ENCODE results near the gene ITGAD.
A peak's percentile ranks its signal among the peaks of the same experiment; 100 is the strongest.

Gene ITGAD

DNA sequence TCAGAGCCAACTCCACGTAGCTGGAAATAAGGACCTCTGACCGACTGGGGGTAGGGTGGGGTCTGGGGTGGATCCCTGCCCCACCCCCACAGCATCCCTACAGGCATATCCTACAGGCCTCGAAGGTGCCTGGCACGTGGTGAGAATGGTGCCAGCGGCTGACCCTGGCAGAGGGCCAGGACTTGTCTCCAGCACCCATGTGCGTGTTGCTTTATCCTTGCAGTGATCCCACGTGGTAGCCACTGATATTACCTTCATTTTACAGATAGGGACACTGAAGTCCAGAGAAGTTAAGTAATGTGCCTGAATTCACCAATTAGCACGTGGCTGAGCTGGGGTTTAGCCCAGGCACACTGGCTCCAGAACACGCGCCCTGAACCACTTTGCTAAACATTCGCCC, 8.3 kb downstream of the ITGAD start:
- in situ Hi-C loops (cut with MboI; ENCODE audit: low pct_unique_long_range_greater_than_20kb, low sequenced_read_pairs, unreplicated experiment): no loop called here
- TF ChIP-seq, protein P1, sequence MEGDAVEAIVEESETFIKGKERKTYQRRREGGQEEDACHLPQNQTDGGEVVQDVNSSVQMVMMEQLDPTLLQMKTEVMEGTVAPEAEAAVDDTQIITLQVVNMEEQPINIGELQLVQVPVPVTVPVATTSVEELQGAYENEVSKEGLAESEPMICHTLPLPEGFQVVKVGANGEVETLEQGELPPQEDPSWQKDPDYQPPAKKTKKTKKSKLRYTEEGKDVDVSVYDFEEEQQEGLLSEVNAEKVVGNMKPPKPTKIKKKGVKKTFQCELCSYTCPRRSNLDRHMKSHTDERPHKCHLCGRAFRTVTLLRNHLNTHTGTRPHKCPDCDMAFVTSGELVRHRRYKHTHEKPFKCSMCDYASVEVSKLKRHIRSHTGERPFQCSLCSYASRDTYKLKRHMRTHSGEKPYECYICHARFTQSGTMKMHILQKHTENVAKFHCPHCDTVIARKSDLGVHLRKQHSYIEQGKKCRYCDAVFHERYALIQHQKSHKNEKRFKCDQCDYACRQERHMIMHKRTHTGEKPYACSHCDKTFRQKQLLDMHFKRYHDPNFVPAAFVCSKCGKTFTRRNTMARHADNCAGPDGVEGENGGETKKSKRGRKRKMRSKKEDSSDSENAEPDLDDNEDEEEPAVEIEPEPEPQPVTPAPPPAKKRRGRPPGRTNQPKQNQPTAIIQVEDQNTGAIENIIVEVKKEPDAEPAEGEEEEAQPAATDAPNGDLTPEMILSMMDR (IDR thresholded peaks at IDR 0.05; ENCODE audit: extremely low read depth, insufficient read depth, missing control alignments): no peak

DNA sequence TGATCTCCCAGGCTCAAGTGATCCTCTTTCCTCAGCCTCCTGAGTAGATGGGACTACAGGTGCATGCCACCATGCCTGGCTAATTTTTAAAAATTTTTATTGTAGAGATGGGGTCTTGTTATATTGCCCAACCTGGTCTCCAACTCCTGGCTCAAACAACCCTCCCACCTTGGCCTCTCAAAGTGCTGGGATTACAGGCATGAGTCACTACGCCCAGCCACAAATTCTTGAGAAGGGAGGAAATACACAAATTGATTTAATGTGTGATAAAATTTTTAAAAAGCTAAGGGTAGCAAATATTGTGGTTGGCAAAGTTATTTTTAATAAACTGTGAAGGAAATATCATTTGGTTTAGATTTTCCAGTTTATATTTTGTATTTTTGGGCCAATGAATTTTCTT, 9.6 kb downstream of the ITGAD start:
- no peak for DNase-seq (ENCODE audit: low spot score)
- in situ Hi-C loops (cut with MboI; ENCODE audit: low pct_unique_long_range_greater_than_20kb, low sequenced_read_pairs, unreplicated experiment): no loop called here
- TF ChIP-seq, protein P1 (IDR thresholded peaks at IDR 0.05; ENCODE audit: extremely low read depth, insufficient read depth, missing control alignments): no peak

More for the DNA sequence above, 8.3 kb downstream of the ITGAD start:
- DNase-seq (ENCODE audit: low spot score): no peak

- DNase-seq (ENCODE audit: low spot score): no peak
- TF ChIP-seq, protein P1 (IDR thresholded peaks at IDR 0.05; ENCODE audit: extremely low read depth, insufficient read depth, missing control alignments): no peak
- in situ Hi-C loops (cut with MboI; ENCODE audit: low pct_unique_long_range_greater_than_20kb, low sequenced_read_pairs, unreplicated experiment): no loop called here
Measured at GRCh38 chr16:31403590-31404352, 10.6 kb downstream of the ITGAD start.

DNA sequence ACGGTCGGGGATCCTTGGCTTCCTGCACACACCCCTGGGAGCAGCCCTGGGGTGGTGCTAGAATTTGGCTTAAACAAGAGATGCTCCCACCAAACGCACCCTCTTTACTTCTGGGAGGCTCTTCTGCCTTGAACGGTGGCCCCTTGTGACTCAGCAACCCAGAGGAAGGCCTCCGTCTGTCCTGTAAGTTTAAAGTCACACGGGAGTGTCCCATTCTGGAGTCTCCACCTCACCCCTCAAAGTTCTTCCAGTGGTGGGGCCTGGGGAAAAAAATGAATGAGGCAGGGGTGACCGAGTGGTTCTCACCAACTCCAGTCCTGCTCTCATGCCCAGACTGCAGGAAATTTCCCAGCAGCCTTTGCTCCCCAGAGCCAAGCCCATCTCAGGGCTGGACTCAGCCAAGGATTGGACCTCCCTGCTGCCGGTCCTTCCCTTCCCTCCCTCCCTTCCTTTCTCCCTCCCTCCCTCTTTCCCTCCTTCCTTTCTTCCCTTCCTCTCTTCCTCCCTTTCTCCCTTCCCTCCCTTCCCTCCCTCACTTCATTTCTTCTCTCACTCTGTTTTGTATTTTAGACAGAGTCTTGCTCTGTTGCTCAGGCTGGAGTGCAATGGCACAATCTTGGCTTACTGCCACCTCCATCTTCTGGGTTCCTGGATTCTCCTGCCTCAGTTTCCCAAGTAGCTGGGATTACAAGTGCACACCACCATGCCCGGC, 11.4 kb downstream of the ITGAD start:
- TF ChIP-seq, protein P1 (IDR thresholded peaks at IDR 0.05; ENCODE audit: extremely low read depth, insufficient read depth, missing control alignments): no peak
- in situ Hi-C loops (cut with MboI; ENCODE audit: low pct_unique_long_range_greater_than_20kb, low sequenced_read_pairs, unreplicated experiment): no loop called here
- DNase-seq (ENCODE audit: low spot score): peak; percentile 60

DNA sequence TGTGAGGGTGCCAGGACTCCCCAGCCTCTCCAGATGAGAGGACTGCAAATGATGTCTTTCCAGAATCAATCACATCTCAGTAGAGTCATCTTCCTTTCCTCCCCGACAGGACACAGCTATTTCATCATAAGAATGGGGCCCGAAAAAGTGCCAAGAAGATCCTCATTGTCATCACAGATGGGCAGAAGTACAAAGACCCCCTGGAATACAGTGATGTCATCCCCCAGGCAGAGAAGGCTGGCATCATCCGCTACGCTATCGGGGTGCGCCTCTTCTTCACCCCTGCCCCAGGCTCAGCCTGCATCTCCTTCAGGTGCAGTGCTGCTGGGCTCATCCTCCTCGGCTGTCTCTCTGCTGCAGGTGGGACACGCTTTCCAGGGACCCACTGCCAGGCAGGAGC, 14.3 kb downstream of the ITGAD start:
- no peak for DNase-seq (ENCODE audit: low spot score)
- in situ Hi-C loops (cut with MboI; ENCODE audit: low pct_unique_long_range_greater_than_20kb, low sequenced_read_pairs, unreplicated experiment): no loop called here
- TF ChIP-seq, protein P1 (IDR thresholded peaks at IDR 0.05; ENCODE audit: extremely low read depth, insufficient read depth, missing control alignments): no peak

DNA sequence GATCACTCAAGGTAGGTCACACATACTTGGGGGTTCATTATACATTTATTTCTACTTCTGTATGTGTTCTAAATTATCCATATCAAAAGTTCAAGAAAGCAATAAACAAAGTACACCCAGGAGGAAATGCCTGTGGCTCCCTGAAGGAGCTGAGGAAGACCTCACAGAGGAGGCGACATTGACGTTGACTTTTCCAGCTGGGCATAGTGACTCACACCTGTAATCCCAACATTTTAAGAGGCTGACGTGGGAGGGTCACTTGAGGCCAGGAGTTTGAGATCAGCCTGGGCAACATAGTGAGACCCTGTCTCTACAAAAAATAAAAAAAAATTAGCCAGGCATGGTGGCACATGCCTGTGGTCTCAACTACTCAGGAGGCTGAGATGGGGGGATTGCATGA, 16.3 kb downstream of the ITGAD start:
- in situ Hi-C loops (cut with MboI; ENCODE audit: low pct_unique_long_range_greater_than_20kb, low sequenced_read_pairs, unreplicated experiment): no loop called here
- DNase-seq (ENCODE audit: low spot score): no peak
- TF ChIP-seq, protein P1 (IDR thresholded peaks at IDR 0.05; ENCODE audit: extremely low read depth, insufficient read depth, missing control alignments): no peak

Measured in GM13977 (cell line).